ENCODE data around the gene WDR37. TPM values are rescaled to one million over a fixed set of nuclear protein-coding genes. Genes with fewer than 3 reads are reported as not detected.

The WDR37 gene
- total and polyA plus RNA-seq, 2 donors (not counting 1 experiment from before 2014, with no cell fraction given): 17.3 to 33.2 TPM

DNA sequence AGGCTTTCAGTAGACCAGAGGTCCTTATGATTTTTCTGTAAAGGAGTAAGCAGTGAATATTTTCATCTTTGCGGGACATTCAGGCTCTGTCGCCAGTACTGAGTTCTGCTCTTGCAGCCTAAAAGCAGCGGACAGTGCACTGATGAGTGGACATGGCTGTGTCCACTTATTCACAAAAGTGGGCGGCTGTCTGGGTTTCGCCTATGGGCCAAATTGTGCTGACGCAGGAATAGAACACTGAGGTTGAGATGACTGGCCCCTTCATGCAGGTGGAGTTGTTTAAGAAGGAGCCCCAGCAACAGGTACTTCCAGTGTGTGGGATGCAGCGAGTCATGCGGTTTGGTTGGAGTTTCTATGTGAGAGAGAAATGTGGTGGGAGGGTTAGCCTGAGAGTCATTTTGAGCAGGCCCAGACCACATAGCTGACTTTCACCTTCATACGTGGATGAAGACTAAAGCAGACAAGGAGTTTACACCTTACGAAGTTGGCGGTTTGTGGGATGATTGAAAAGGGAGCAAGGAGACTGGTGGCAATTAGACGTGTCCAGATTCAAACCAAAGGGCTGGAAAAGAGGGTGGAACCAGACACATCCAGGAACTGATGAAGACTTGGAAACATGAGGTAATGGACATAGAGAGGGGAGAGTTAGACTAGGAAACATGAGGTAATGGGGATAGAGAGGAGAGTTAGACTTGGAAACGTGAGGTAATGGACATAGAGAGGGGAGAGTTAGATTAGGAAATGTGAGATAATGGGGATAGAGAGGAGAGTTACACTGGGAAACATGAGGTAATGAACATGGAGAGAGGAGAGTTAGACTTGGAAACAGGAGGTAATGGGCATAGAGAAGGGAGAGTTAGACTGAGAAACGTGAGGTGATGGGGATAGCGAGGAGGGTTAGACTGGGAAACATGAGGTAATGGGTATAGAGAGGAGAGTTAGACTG lies 38.2 kb downstream of the WDR37 start:
- Mint-ChIP-seq H3K4me3 (no peak overlapping the region), H3K27ac (no peak overlapping the region)
- POLR2A ChIA-PET: no interaction called here

DNA sequence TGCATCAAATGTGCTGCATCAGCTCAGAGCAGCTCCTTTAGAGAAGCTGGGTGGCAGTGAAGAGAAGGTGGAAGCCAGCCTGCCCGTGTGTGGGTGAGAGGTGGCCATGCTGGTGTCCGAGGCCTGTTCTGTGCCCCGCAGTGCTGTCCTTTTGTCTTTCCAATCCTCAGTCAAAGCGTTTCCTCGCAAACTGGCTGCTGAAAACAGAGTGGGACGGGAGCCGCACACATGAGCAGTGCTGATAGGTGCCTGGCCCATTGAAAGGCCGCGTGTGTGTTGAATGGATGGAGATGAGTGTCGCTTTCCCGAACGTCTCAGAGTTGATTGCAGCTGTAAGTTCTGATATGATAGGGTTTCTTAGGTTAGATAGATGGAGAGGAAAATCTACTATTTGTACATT lies 39.3 kb downstream of the WDR37 start:
- TF ChIP-seq EZH2 (IDR thresholded peaks at IDR 0.05; ENCODE audit: borderline replicate concordance, insufficient read depth, low read depth, low read length, poor library complexity, severe bottlenecking): no peak
- TF ChIP-seq, protein P1, sequence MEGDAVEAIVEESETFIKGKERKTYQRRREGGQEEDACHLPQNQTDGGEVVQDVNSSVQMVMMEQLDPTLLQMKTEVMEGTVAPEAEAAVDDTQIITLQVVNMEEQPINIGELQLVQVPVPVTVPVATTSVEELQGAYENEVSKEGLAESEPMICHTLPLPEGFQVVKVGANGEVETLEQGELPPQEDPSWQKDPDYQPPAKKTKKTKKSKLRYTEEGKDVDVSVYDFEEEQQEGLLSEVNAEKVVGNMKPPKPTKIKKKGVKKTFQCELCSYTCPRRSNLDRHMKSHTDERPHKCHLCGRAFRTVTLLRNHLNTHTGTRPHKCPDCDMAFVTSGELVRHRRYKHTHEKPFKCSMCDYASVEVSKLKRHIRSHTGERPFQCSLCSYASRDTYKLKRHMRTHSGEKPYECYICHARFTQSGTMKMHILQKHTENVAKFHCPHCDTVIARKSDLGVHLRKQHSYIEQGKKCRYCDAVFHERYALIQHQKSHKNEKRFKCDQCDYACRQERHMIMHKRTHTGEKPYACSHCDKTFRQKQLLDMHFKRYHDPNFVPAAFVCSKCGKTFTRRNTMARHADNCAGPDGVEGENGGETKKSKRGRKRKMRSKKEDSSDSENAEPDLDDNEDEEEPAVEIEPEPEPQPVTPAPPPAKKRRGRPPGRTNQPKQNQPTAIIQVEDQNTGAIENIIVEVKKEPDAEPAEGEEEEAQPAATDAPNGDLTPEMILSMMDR (IDR thresholded peaks at IDR 0.05): no peak
- no peak for ATAC-seq (ENCODE audit: low read depth)
- no peak overlapping the region for H3K4me3 Mint-ChIP-seq
- Histone ChIP-seq H4K20me1 (ENCODE audit: control insufficient read depth, insufficient read depth, low read length, poor library complexity, severe bottlenecking) (peaks cover 19% of the 10 kb centered on the region), H3K4me3 (ENCODE audit: control extremely low read depth in 1 of 5, extremely low read depth in 1 of 5, insufficient read depth in 1 of 5, low read depth in 2 of 5, low read length in 4 of 5) (no peak overlapping the region), H2AFZ (ENCODE audit: insufficient read depth, low read depth, low read length, poor library complexity, severe bottlenecking) (no peak overlapping the region), H3K9ac (ENCODE audit: low read length) (no peak overlapping the region), H3K27ac (ENCODE audit: low read length in 2 of 2) (no peak overlapping the region), H3K9me3 (ENCODE audit: control extremely low read depth in 1 of 3, control insufficient read depth in 2 of 3, insufficient read depth in 1 of 3, low read length in 2 of 3) (no peaks in the 10 kb centered on the region), H3K79me2 (ENCODE audit: control insufficient read depth, insufficient read depth, low read length) (peaks cover 32% of the 10 kb centered on the region), H3K36me3 (replicated peaks in 1 of 2; ENCODE audit: control extremely low read depth in 1 of 2, control insufficient read depth in 1 of 2, extremely low read depth in 1 of 2, insufficient read depth in 2 of 2, low read length in 1 of 2) (peaks cover 9 to 63% of the 10 kb centered on the region in 2 experiments), H3K27me3 (replicated peaks in 1 of 4; ENCODE audit: control extremely low read depth in 1 of 4, control insufficient read depth in 3 of 4, insufficient read depth in 4 of 4, low read length in 3 of 4) (no peaks in the 10 kb centered on the region), H3K4me2 (replicated peaks; ENCODE audit: low read depth, low read length, poor library complexity, severe bottlenecking) (no peak overlapping the region), H3K4me1 (ENCODE audit: control insufficient read depth in 2 of 2, insufficient read depth in 2 of 2, low read length in 2 of 2) (no peaks in the 10 kb centered on the region)
- H3K9me3 Mint-ChIP-seq (ENCODE audit: insufficient read depth): no peaks in the 10 kb centered on the region
- no peaks in the 10 kb centered on the region for H3K27me3 Mint-ChIP-seq
- intact Hi-C loops (cut with micrococcal nuclease): no loop called here
- H3K27ac Mint-ChIP-seq: no peak overlapping the region
- ChIA-PET CTCF (no interaction called here), POLR2A (no interaction called here)
- no peak for DNase-seq
- 95% methylated on average over 9 of the region's 12 CpGs for WGBS (ENCODE audit: insufficient coverage)
- H3K4me1 Mint-ChIP-seq: no peaks in the 10 kb centered on the region

More for the DNA sequence above, 38.2 kb downstream of the WDR37 start:
- Histone ChIP-seq H3K4me1 (ENCODE audit: control insufficient read depth in 2 of 2, insufficient read depth in 2 of 2, low read length in 2 of 2) (no peaks in the 10 kb centered on the region), H3K27me3 (replicated peaks in 1 of 4; ENCODE audit: control extremely low read depth in 1 of 4, control insufficient read depth in 3 of 4, insufficient read depth in 4 of 4, low read length in 3 of 4) (no peaks in the 10 kb centered on the region), H3K27ac (ENCODE audit: low read length in 2 of 2) (no peak overlapping the region), H3K4me3 (ENCODE audit: control extremely low read depth in 1 of 5, extremely low read depth in 1 of 5, insufficient read depth in 1 of 5, low read depth in 2 of 5, low read length in 4 of 5) (no peak overlapping the region), H3K79me2 (ENCODE audit: control insufficient read depth, insufficient read depth, low read length) (peaks cover 37% of the 10 kb centered on the region), H3K9ac (ENCODE audit: low read length) (no peak overlapping the region), H3K4me2 (replicated peaks; ENCODE audit: low read depth, low read length, poor library complexity, severe bottlenecking) (no peak overlapping the region), H3K9me3 (ENCODE audit: control extremely low read depth in 1 of 3, control insufficient read depth in 2 of 3, insufficient read depth in 1 of 3, low read length in 2 of 3) (no peaks in the 10 kb centered on the region), H3K36me3 (replicated peaks in 1 of 2; ENCODE audit: control extremely low read depth in 1 of 2, control insufficient read depth in 1 of 2, extremely low read depth in 1 of 2, insufficient read depth in 2 of 2, low read length in 1 of 2) (peaks cover 9 to 70% of the 10 kb centered on the region in 2 experiments), H2AFZ (ENCODE audit: insufficient read depth, low read depth, low read length, poor library complexity, severe bottlenecking) (no peak overlapping the region), H4K20me1 (ENCODE audit: control insufficient read depth, insufficient read depth, low read length, poor library complexity, severe bottlenecking) (peaks cover 10% of the 10 kb centered on the region)
- no peak for TF ChIP-seq EZH2 (IDR thresholded peaks at IDR 0.05; ENCODE audit: borderline replicate concordance, insufficient read depth, low read depth, low read length, poor library complexity, severe bottlenecking)
- TF ChIP-seq, protein P1 (IDR thresholded peaks at IDR 0.05): no peak
- CTCF ChIA-PET: no interaction called here
- 92% methylated on average over 15 of the region's 15 CpGs for WGBS (ENCODE audit: insufficient coverage)
- ATAC-seq (ENCODE audit: low read depth) (no peak), DNase-seq (no peak)
- intact Hi-C loops (cut with micrococcal nuclease): no loop called here
- H3K9me3 Mint-ChIP-seq (ENCODE audit: insufficient read depth): no peaks in the 10 kb centered on the region
- no peaks in the 10 kb centered on the region for H3K27me3 Mint-ChIP-seq
- no peaks in the 10 kb centered on the region for H3K4me1 Mint-ChIP-seq

Data from B cell (primary cell).